H9 (cell line): ENCODE measurements around the gene VPS25. TPM values are rescaled to one million over a fixed set of nuclear protein-coding genes. Genes with fewer than 3 reads are reported as not detected.
"Not testable (repeated sequence)": the region's sequence is repeated elsewhere in the genome, so short reads cannot be mapped to it uniquely, and the experiment has no call there.

Source experiments
- DNase-seq: peaks from one replicate; pipeline ENCODE4 v3.0.0-alpha.2; 2017
- H2AFZ ChIP-seq: one replicate; pipeline ENCODE4 v1.6.1; 2013; ENCODE audit warnings: mild to moderate bottlenecking, low read length, control low read depth, moderate library complexity
- H2AK5ac ChIP-seq: 2 replicates; pipeline ENCODE4 v1.6.1; 2013; ENCODE audit warnings: low read length, control low read depth, mixed read lengths; ENCODE audit not compliant: insufficient read length
- H2BK120ac ChIP-seq: one replicate; pipeline ENCODE4 v1.6.1; 2013; ENCODE audit warnings: low read depth, mild to moderate bottlenecking, low read length, control low read depth, inconsistent platforms; ENCODE audit not compliant: poor library complexity, severe bottlenecking
- H2BK12ac ChIP-seq: 2 replicates; pipeline ENCODE4 v1.6.1; 2013; ENCODE audit warnings: low read length, control low read depth, mixed read lengths, low read depth; ENCODE audit not compliant: insufficient read length
- H2BK15ac ChIP-seq: 2 replicates; pipeline ENCODE4 v1.6.1; 2013; ENCODE audit warnings: low read depth, low read length, control low read depth
- H2BK20ac ChIP-seq: one replicate; pipeline ENCODE4 v1.6.1; 2013; ENCODE audit warnings: low read depth, mild to moderate bottlenecking, low read length, control low read depth, inconsistent platforms; ENCODE audit not compliant: poor library complexity, severe bottlenecking
- H2BK5ac ChIP-seq: 2 replicates; pipeline ENCODE4 v1.6.1; 2013; ENCODE audit warnings: low read length, control low read depth, mixed read lengths; ENCODE audit not compliant: insufficient read length
- H3K14ac ChIP-seq: 2 replicates; pipeline ENCODE4 v1.6.1; 2013; ENCODE audit warnings: low read length, control low read depth; ENCODE audit not compliant: insufficient read depth
- H3K18ac ChIP-seq: 2 replicates; pipeline ENCODE4 v1.6.1; 2013; ENCODE audit warnings: low read depth, mild to moderate bottlenecking, mixed read lengths, low read length, control low read depth; ENCODE audit not compliant: insufficient read length
- H3K23ac ChIP-seq: 2 replicates; pipeline ENCODE4 v1.6.1; 2013; ENCODE audit warnings: low read length, control low read depth, mixed read lengths, low read depth; ENCODE audit not compliant: insufficient read length
- H3K23me2 ChIP-seq: 2 replicates; pipeline ENCODE4 v1.6.1; 2013; ENCODE audit warnings: low read depth, mild to moderate bottlenecking, mixed read lengths, low read length, control low read depth; ENCODE audit not compliant: insufficient read length, poor library complexity, severe bottlenecking
- H3K27ac ChIP-seq: 2 replicates; pipeline ENCODE4 v1.5.1; 2013; ENCODE audit warnings: low read length, control low read depth, mixed read lengths, low read depth; ENCODE audit not compliant: insufficient read length
- H3K27me3 ChIP-seq: 2 replicates; pipeline ENCODE4 v1.6.1; 2013; ENCODE audit warnings: low read length, control low read depth, inconsistent platforms; ENCODE audit not compliant: insufficient read depth
- H3K4ac ChIP-seq: 2 replicates; pipeline ENCODE4 v1.6.1; 2013; ENCODE audit warnings: low read depth, mild to moderate bottlenecking, control low read depth, inconsistent platforms, low read length, moderate library complexity
- H3K4me1 ChIP-seq: 2 replicates; pipeline ENCODE4 v1.6.1; 2013; ENCODE audit warnings: low read length, control low read depth, inconsistent platforms; ENCODE audit not compliant: insufficient read depth
- H3K4me2 ChIP-seq: 2 replicates; pipeline ENCODE4 v1.6.1; 2013; ENCODE audit warnings: low read length, control low read depth, mixed read lengths; ENCODE audit not compliant: insufficient read length, insufficient read depth
- H3K56ac ChIP-seq: 2 replicates; pipeline ENCODE4 v1.6.1; 2013; ENCODE audit warnings: low read depth, mild to moderate bottlenecking, mixed read lengths, low read length, control low read depth; ENCODE audit not compliant: insufficient read length
- H3K79me1 ChIP-seq: 2 replicates; pipeline ENCODE4 v1.6.1; 2013; ENCODE audit warnings: low read depth, mild to moderate bottlenecking, moderate library complexity, low read length, control low read depth, inconsistent platforms; ENCODE audit not compliant: insufficient read depth, poor library complexity, severe bottlenecking
- H3K79me2 ChIP-seq: 2 replicates; pipeline ENCODE4 v1.6.1; 2013; ENCODE audit warnings: low read length, control low read depth, inconsistent platforms; ENCODE audit not compliant: insufficient read depth
- H3K9ac ChIP-seq: 2 replicates; pipeline ENCODE4 v1.6.1; 2013; ENCODE audit warnings: low read length, control low read depth, mixed read lengths; ENCODE audit not compliant: insufficient read length; ENCODE audit errors: extremely low read depth
- H3K9me3 ChIP-seq: one replicate; pipeline ENCODE4 v1.6.1; 2013; ENCODE audit warnings: low read depth, low read length, inconsistent platforms; ENCODE audit not compliant: control insufficient read depth
- H3T11ph ChIP-seq: one replicate; pipeline ENCODE4 v1.6.1; 2013; ENCODE audit warnings: mild to moderate bottlenecking, low read length, control low read depth, inconsistent platforms
- H4K20me1 ChIP-seq: one replicate; pipeline ENCODE4 v1.6.1; 2013; ENCODE audit not compliant: control insufficient read depth, insufficient read length, insufficient read depth
- H4K5ac ChIP-seq: 2 replicates; pipeline ENCODE4 v1.6.1; 2013; ENCODE audit warnings: low read depth, mild to moderate bottlenecking, mixed read lengths, low read length, control low read depth; ENCODE audit not compliant: insufficient read length
- H4K8ac ChIP-seq: replicated peaks from 2 replicates; pipeline ENCODE4 v1.6.1; 2013; ENCODE audit warnings: low read length, control low read depth, mixed read lengths, low read depth; ENCODE audit not compliant: insufficient read length
- H4K91ac ChIP-seq: 2 replicates; pipeline ENCODE4 v1.6.1; 2013; ENCODE audit warnings: low read depth, mild to moderate bottlenecking, moderate library complexity, mixed read lengths, low read length, control low read depth; ENCODE audit not compliant: insufficient read length
- H3K27ac Mint-ChIP-seq, 3 experiments: 2 replicates in 2 of 3; 3 replicates in 1 of 3; pipeline ENCODE4 v1.8.0; 2020 to 2021; ENCODE audit warnings: mixed read lengths in 3 of 3, mild to moderate bottlenecking in 1 of 3, moderate library complexity in 1 of 3
- H3K27me3 Mint-ChIP-seq: 2 replicates; pipeline ENCODE4 v1.8.0; 2021; ENCODE audit warnings: low read depth, mild to moderate bottlenecking, moderate library complexity, mixed read lengths
- H3K36me3 Mint-ChIP-seq, 3 experiments: 2 replicates in 2 of 3; 3 replicates in 1 of 3; pipeline ENCODE4 v1.8.0; 2020 to 2021; ENCODE audit warnings: low read depth in 3 of 3, mixed read lengths in 3 of 3; ENCODE audit not compliant: insufficient read depth in 1 of 3
- H3K4me1 Mint-ChIP-seq, 2 experiments: 2 replicates each; pipeline ENCODE4 v1.8.0; 2020; ENCODE audit warnings: mixed read lengths in 2 of 2
- H3K4me3 Mint-ChIP-seq, 2 experiments: 2 replicates in 1 of 2; 3 replicates in 1 of 2; pipeline ENCODE4 v1.8.0; 2020 to 2021; ENCODE audit warnings: mild to moderate bottlenecking in 2 of 2, mixed read lengths in 2 of 2, moderate library complexity in 1 of 2
- H3K9me3 Mint-ChIP-seq, 2 experiments: 2 replicates in 1 of 2; 3 replicates in 1 of 2; pipeline ENCODE4 v1.8.0; 2020; ENCODE audit warnings: mild to moderate bottlenecking in 2 of 2, mixed read lengths in 2 of 2, moderate library complexity in 1 of 2
- CTCF ChIP-seq: fragments of 200-600 bp; sonication (generic); conservative IDR thresholded peaks from 3 replicates; pipeline ENCODE4 v1.8.0; 2021; ENCODE audit warnings: antibody characterized with exemption, mild to moderate bottlenecking
- WGBS: extraction: QIAGEN DNeasy Blood & Tissue Kit; methylation state at CpG from one replicate; pipeline ENCODE4 v1.1.7; 2013; ENCODE audit warnings: missing lambda C conversion rate, low lambda C conversion rate, mixed read lengths; ENCODE audit not compliant: insufficient read length; ENCODE audit errors: extremely low coverage; 5-methylcytosine and 5-hydroxymethylcytosine counted together
- total RNA-seq: library from RNA; stranded (reverse); gene quantifications from 2 replicates; pipeline ENCODE4 v1.2.1, GENCODE V29; 2021

Gene VPS25
- total RNA-seq, 1 experiment from 2014 or later = 113 TPM

GRCh38 chr17:42740699-42741098 lies 32.5 kb upstream of the VPS25 start:
- WGBS = no CpG with 5 or more reads among the region's 1 CpG

GRCh38 chr17:42742916-42743315 lies 30.3 kb upstream of the VPS25 start:
- not testable (repeated sequence) for H2BK15ac ChIP-seq, H3K56ac ChIP-seq, H4K20me1 ChIP-seq, H3K23ac ChIP-seq, H4K91ac ChIP-seq, H3K27me3 ChIP-seq, H3T11ph ChIP-seq, H3K4ac ChIP-seq, H3K36me3 Mint-ChIP-seq, DNase-seq, H2BK120ac ChIP-seq, H2BK12ac ChIP-seq, H3K14ac ChIP-seq, H3K9me3 ChIP-seq, H3K4me1 ChIP-seq, H3K23me2 ChIP-seq, H3K9me3 Mint-ChIP-seq, H2AFZ ChIP-seq, H2BK5ac ChIP-seq, H3K9ac ChIP-seq, H2BK20ac ChIP-seq, H3K4me2 ChIP-seq, H3K79me2 ChIP-seq, H2AK5ac ChIP-seq, H4K8ac ChIP-seq, H4K5ac ChIP-seq, H3K27ac ChIP-seq, H3K79me1 ChIP-seq, H3K18ac ChIP-seq
- WGBS = no CpG with 5 or more reads among the region's 11 CpGs
- Mint-ChIP-seq H3K4me1 (peaks cover 20 to 21% of the 10 kb centered on the region in 2 experiments), H3K27me3 (peaks cover 26% of the 10 kb centered on the region), H3K4me3 (0 out of 5 replicates have a peak overlapping the region, but pooled peaks of 1 of the 2 experiments have one; percentile 20), H3K27ac (peak overlapping the region in 1 of 3 experiments; percentile 69; a peak in 1 of 7 replicates)

More at GRCh38 chr17:42740699-42741098, 32.5 kb upstream of the VPS25 start:
- Histone ChIP-seq H3K4ac (no peak overlapping the region), H4K20me1 (no peaks in the 10 kb centered on the region), H3K79me1 (no peaks in the 10 kb centered on the region), H3K4me2 (no peak overlapping the region), H3K23ac (no peak overlapping the region), H3K27ac (no peak overlapping the region), H3K27me3 (peaks cover 2% of the 10 kb centered on the region; the same call in 1 of the 2 replicates), H3K56ac (no peak overlapping the region), H3T11ph (no peak overlapping the region), H2BK15ac (no peak overlapping the region), H2BK12ac (no peak overlapping the region), H2BK5ac (no peak overlapping the region), H2BK120ac (no peak overlapping the region), H3K4me1 (no peaks in the 10 kb centered on the region; the same call in 1 of the 2 replicates), H3K18ac (no peak overlapping the region), H3K9me3 (no peaks in the 10 kb centered on the region), H3K79me2 (no peaks in the 10 kb centered on the region), H3K14ac (no peak overlapping the region), H2AK5ac (no peak overlapping the region), H4K8ac (no peak overlapping the region), H4K91ac (no peak overlapping the region), H4K5ac (no peak overlapping the region), H2BK20ac (no peak overlapping the region), H2AFZ (no peak overlapping the region), H3K9ac (no peak overlapping the region), H3K23me2 (peaks cover 6% of the 10 kb centered on the region)
- peaks cover 19 to 20% of the 10 kb centered on the region in 2 experiments for H3K4me1 Mint-ChIP-seq
- DNase-seq = no peak
- H3K27ac Mint-ChIP-seq = no peak overlapping the region
- H3K4me3 Mint-ChIP-seq = no peak overlapping the region
- peaks cover 8% of the 10 kb centered on the region for H3K27me3 Mint-ChIP-seq
- TF ChIP-seq CTCF = no peak
- no peaks in the 10 kb centered on the region; a peak in 1 of 7 replicates for H3K36me3 Mint-ChIP-seq
- peaks cover 4 to 7% of the 10 kb centered on the region in 2 experiments; a peak in 4 of 5 replicates for H3K9me3 Mint-ChIP-seq
